Bone marrow (tissue), 2 donors: ENCODE measurements around the gene TDRD9.
"Not testable (repeated sequence)": the region's sequence is repeated elsewhere in the genome, so short reads cannot be mapped to it uniquely, and the experiment has no call there.

ENCODE experiments used
- DNase-seq, 2 donors: peaks; one replicate each; lab custom pipeline; 2025; lab: John Stamatoyannopoulos, UW

The TDRD9 gene, protein sequence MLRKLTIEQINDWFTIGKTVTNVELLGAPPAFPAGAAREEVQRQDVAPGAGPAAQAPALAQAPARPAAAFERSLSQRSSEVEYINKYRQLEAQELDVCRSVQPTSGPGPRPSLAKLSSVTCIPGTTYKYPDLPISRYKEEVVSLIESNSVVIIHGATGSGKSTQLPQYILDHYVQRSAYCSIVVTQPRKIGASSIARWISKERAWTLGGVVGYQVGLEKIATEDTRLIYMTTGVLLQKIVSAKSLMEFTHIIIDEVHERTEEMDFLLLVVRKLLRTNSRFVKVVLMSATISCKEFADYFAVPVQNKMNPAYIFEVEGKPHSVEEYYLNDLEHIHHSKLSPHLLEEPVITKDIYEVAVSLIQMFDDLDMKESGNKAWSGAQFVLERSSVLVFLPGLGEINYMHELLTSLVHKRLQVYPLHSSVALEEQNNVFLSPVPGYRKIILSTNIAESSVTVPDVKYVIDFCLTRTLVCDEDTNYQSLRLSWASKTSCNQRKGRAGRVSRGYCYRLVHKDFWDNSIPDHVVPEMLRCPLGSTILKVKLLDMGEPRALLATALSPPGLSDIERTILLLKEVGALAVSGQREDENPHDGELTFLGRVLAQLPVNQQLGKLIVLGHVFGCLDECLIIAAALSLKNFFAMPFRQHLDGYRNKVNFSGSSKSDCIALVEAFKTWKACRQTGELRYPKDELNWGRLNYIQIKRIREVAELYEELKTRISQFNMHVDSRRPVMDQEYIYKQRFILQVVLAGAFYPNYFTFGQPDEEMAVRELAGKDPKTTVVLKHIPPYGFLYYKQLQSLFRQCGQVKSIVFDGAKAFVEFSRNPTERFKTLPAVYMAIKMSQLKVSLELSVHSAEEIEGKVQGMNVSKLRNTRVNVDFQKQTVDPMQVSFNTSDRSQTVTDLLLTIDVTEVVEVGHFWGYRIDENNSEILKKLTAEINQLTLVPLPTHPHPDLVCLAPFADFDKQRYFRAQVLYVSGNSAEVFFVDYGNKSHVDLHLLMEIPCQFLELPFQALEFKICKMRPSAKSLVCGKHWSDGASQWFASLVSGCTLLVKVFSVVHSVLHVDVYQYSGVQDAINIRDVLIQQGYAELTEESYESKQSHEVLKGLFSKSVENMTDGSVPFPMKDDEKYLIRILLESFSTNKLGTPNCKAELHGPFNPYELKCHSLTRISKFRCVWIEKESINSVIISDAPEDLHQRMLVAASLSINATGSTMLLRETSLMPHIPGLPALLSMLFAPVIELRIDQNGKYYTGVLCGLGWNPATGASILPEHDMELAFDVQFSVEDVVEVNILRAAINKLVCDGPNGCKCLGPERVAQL (N-terminal part only)

DNA sequence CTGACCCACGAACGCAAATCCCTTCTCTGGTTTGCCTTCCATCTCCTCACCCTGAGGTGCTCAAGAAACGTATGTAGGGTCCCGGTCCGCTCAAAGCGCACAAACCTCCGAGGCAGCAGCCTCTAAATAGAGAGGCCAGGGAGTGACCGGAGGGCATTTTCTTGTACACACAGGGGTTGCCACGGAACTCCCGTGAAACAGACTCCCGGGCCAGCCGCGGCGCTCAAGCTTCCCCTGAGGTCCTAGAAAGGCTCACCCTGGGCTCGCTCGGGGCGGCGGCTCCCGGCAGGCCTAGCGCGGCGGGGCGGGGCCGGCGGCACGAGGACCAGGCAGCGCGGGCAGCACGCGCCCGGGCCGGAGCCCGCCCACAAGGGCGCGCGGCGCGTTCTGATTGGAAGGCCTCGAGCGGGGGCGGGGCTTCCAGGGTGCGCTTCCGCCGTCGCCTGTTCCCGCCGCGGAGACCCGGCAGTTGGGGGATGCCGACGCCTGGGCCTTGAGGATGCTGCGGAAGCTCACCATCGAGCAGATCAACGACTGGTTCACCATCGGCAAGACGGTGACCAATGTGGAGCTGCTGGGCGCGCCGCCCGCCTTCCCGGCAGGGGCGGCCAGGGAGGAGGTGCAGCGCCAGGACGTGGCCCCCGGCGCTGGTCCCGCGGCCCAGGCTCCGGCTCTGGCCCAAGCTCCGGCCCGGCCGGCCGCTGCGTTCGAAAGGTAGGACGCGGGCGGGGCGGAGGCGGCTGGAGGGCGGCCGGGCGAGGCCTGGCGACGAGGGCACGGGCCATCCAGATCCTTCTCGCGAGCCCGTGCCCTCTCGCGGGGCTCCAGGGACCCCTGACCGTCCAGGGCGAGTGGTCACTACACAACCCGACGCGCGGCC, at the start of gene TDRD9:
Gene TDRD9, plus strand, starts transcription at position 446 of the 880 bp plus-strand sequence. Its CDS starts 54 bp downstream, at position 500.
- no peak for DNase-seq

DNA sequence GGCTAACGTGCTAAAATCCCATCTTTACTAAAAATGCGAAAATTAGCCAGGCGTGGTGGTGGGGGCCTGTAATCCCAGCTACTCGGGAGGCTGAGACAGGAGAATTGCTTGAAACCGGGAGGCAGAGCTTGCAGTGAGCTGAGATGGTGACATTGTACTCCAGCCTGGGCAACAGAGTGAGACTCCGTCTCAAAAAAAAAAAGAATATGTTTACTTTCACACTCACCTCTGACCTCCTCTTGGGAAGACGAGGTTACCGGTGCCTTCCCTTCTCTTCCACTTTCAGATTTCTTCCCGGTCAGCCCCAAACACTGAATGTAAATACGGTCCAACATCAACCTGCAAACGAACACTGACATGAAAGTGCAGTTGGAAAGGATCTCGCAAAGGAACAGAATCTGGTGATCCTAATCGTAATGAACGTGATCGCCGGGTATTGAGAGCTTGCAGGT, 49.1 kb upstream of the TDRD9 start:
- DNase-seq: no peak

DNA sequence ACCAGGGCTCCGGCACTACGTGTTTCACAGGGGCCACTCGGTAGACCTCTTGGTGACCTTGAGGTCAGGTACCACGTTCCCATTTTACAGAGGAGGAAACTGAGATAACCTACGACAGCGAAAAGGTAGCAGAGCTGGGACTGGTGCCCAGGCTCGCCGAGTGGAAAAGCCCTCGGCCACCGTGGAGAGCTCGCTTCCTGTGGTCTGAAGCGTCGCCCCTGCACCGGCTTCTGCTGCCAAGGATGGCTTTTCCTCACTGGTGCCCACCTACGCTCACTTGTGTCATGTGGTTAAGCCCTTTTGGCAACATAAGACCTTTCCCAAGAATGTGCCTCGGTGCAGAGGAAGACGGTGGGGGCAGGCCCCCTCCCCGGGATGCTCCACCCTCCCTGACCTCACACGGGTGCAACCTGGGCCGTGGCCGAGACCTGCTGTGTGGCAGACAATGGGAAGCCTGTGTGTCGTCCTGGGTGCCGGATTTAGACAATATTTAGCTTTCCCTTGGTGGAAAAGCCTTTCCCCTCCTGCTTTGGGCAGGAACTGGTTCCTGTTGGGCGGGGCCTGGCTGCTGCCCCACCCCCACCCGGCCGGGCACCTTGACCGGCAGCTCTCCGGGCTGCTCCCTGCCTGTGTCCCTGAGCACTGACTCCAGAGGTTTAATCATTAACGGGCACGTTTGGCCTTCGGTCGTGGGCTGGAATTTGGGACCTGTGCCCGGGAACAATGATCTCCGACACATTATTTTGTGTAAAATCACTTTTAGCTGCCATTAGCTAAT, 48.5 kb upstream of the TDRD9 start:
- no peak for DNase-seq

DNA sequence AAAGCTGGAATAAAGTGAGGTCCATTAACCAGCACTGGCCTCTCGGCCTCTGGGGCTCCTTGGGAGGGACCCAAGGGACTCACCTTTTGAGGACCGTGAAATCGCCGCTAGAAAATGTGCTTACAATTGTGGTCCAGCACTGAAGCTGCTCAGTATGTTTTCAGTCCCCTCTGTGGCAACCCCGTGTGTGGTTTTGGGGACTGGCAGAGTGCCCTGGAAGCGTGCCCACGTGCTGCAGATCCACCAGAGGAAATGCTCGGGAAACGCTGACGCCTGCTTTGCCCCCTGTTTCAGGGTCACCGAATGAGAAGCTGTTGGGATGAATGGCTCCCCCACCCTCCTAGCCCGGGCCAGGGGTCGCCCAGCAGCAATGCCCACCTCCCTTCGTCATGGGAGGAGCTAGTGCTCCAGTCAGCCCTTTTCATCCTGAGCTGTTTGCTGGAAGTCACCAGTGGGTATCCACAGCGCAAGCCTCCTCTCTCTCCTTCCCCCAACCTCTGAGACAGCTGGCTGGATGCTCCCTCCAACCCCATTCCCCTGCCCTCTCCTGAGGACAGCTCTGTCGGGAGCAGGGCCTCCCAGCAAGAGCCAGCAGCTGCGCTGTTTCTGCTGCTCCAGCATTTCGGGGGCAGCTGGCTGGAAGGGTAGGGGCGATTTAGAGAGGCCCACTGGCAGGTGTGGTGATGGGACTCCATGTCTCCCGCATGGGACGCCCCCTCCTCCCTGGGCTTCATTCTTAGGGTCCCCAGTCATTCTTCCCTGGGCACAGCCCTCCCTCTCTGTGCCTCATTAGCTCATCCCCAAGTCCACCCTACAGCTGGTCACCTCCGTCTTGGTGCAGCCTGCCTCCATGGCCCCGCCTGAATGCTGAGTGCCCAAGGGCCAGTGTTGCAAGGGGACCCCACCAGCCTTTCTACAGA, 47.6 kb upstream of the TDRD9 start:
- peak in 1 of 2 donors; percentile 20 for DNase-seq

DNA sequence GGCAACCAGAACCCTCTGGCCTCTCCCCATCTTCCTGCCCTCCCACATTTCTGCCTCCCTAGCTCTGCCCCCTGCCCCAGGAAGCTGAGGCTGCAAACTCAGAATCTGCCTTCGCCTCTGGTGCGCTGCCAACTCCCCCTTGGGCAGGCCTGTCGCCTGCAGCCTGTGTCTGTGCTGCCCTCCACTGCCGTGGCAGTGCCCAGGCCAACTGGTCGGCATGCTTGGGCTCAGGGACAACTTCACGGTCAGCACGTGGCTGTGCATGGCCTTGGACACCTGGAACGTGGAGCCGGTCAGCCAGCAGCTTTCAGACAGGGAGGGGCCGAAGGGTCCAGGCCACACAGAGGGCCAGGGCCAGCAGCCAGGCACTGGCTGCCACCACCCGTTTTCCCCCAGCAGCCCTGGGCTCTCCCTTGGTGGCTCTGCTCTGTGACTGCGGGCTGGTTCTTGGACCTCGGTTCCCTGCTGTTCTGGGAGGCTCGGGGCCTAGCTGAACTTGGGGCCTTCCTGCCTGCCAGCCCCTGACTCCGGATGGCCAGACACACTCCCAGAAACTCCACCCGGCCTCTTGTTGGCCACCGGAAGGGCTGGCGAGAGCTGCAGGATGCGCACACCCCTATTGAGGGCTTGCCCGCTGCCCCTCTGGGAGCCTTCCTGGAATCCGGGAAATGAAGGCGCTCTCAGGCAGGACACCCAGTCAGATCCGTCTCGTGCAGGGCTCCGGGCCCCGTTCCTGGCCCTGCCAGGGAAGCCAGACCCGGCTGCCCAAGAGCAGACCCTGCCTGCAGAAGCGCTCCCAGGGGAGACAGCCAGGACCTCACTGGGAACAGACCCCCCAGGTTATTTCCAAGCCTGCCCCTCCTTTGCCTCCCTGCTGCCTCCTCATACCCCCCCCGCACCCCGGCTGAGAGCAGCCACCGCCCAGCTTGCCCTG, 46.7 kb upstream of the TDRD9 start:
- no peak for DNase-seq

DNA sequence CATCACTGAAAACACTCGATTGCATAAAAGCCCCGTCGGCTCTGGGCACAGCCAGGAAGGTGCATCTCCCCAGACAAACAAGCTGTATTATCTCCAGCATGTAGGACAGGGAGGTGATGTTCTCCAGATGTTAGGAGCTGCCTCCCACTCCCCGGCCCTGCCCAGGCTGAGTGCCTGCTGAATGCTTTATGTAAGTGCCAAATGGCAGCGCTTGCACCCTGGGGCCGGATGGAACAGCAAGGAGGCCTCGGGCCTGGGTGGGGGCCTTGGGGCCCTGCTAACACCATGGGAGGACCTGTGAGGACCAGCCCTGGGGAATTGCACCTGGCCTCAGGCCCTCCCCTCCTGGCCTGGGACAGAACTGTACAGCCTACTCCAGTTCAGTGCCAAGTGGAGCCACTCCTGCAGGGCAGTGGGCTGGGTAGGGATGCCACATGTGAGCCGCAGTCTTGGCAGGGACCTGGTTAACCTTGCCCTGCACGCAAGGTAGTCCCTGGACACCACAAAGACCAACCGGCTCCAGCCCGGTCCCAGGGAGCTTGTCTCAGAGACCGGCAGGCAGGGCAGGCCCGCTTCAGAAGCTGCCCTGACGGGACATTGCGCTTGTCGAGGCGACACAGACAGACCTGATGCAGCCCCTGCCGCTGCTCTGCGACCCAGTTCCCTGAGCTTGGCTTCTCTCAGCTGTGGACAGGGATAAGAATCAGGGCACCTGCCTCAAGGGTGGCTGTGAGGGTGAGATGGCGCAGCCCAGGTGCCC, 45.6 kb upstream of the TDRD9 start:
- DNase-seq: no peak

DNA sequence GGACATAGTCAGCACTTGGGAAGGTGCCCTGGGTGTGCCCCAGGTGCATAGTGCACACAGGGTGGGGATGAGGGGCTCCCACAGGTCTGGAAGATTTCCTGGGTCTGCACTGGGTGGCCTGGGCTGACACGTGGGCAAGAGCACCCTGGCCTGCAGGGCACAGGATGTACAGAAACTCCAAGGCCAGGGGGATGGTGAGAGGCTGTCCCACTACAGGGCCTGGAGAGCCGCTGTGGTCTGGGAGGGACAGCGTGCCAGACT, 45.1 kb upstream of the TDRD9 start:
- no peak for DNase-seq

DNA sequence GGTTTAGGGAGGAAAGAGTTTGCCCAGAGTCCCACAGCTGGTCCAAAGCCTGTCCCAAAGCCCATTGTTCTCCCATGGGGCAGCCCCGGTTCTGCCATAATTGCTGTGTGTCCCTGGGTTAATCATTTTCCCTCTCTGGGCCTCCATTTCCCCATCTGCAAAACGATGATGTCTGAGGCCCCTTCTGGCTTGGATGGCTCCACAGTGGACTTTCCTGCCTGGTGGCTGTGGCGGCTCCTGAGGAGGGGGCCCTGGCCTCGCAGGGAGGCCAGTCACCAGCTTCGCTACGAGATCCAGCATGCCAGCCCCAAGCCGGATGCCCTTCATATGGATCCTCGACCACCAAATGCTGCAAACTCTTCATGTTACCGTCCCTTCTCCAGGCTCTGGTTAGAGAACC, 43.4 kb upstream of the TDRD9 start:
- no peak for DNase-seq

DNA sequence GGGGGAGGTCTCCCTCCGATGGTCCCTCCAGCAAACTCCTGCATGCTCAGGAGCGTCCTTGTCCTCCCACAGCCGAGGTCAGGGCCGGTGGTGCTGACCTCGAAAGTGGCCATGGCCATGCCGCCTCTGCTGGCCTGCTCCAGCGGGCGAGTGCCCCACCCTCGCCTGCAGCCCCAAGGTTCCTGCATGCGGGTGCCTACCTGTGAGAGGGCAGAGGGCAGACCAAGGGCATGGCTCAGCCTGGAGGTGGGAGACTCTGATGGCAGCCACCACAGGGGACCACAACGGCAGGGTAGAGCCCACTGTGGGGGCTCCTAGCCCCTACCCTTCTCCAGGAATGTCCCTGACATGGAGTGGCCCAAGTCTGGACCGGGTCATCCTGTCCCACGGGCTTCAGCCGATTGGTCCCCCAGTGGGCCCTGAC, 42.7 kb upstream of the TDRD9 start:
- no peak for DNase-seq

DNA sequence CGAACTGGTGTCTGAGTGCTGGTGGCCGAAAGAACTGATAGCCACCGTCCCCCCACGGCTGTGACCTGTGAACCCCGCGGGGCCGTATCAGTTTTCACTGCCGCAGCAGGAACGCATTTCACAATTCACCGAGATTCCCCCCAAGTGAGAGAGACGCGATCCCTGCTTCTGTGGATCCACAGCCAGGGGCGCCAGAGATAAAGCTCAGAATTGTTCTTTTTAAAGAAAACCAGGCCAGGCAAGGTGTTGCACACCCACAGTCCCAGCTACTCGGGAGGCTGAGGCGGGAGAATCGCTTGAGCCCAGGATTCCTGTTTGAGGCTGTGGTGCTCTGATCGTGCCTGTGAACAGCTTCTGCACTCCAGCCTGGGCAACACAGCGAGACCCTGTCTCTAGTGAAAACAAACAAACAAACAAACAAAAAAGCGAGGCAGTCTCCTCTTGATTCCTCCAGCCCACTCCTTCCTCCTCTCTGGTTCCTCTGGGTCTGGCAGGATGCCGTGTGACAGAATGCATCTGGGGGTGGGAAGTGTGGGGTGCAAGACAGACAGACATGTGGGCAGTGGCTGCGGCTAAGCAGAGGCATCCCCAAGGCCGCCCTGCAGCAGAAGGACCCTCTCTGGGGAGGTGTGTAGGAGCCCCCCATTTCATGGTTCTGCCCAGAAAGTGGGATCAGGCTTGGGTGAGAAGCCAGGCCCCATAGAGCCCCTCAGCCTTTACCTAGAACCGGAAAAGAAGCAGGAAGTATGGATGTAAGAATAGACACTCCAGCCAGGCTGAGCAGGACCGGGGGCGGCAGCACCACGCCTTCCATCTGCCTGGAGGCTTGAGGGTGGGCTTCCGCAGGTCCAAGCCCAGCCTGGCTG, 41.7 kb upstream of the TDRD9 start:
- DNase-seq: no peak

DNA sequence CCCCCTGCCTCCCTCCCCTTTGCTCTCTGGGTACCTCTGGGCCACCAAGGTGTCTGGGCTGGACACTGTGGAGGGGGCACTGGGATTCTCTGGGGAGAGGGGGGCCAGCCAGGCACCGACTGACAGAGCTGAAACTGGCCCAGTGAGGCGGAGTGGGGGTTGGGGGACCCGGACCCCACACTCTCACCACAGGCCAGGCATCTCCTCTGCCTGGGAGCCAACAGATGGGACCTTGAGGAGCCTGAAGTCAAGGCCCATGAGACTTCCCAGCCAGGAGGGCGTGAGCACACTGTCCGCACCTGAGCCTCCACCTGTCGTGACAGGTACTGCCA, 41.1 kb upstream of the TDRD9 start:
- DNase-seq: no peak

DNA sequence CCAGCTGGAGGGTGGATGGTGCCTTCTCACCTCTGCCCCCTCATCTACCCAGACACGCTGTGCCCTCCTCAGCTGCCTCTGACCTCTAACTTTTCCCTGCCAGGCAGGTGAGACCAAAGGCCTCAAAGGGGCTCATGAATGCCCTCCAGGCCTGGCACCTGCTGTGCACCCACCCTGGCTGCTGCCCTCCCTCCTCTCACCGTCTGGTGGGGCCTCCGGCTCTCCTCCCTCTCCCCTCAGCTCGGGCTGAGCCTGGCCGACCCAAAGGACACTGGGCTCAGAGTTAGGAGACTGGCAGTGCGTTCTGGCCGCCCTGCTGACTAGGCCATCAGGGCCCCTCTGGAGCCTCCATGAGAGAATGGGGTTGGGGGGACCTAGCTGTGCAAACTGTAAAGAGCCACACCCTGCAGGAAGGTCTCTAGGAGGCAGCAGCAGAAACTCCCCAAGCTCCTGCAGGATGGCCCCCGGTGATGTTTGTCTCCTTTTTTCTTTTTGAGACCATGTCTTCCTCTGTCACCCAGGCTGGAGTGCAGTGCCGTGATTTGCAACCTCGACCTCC, 40.6 kb upstream of the TDRD9 start:
- no peak for DNase-seq

DNA sequence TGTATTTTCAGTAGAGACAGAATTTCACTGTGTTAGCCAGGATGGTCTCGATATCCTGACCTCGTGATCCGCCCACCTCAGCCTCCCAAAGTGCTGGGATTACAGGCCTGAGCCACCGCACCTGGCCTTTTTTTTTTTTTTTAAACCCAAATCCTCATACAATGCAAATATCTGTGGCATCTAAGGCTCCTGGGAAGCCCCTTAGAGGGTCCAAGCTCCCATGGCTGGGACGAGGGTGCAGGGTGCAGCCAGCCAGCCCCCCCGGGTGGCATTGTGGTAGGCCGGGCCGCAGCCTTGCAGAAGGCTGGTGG, 39.3 kb upstream of the TDRD9 start:
- DNase-seq: not testable (repeated sequence)

DNA sequence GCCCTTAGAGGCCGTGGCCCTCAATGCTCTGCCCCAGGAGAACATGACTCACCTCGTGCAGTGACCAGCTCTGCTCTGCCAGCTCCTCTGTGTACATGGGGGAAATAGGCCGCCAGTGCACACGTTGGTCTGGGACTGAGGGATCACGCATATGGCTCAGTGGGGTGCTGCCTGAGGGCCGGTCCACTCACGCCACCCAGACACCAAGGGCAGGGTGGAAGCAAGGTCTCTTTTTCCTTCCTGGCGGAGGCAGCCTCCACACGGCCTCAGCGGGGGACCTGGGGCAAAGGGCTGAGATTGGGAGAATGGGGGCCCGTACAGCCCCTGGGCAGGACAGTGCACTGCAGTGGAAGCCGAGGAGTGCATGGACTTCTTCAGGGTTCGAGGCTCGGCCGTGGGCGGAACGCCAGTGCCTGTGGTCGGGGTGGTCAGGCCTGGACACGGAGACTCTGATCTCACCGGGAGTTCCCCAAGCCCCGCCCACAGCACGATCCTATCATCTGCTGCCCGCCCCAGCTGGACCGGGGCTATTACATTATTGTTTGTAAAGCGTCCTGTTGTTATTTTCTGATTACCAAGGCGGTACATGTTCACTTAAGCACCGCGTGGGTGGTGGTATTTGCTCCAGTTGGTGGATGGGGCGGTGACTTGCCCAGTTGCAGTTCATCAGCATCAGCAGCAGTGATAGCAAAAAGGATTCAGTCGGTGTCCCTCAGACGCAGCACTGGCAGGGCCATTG, 38.8 kb upstream of the TDRD9 start:
- DNase-seq: no peak

DNA sequence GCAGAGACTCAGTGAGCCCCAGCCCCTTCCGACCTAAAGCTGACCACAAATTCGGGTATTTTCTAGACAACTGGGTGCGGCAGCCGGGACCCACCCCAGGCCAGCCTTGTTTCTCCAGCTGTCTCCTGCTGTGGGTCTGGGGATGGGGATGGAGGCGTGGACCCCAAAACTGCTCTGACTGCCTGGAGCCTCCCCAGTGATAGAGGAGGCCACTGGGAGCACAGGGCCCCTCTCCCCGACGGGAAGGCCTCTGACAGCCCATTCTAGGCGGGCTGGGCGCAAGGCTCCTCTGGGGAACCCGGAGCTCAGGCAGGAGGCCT, 38.2 kb upstream of the TDRD9 start:
- no peak for DNase-seq
